HEK293 (cell line): Measurements from ENCODE around the gene LAMA1.

ENCODE experiments used
- CTCF ChIA-PET: fragments of 350-600 bp; formaldehyde crosslinking; extraction: SDS; loops from one replicate; lab custom pipeline; 2021; ENCODE audit warnings: antibody characterized with exemption; lab: Yijun Ruan, JAX
- POLR2A ChIA-PET: fragments of 300-600 bp; formaldehyde crosslinking; extraction: SDS; loops from one replicate; lab custom pipeline; 2020; ENCODE audit warnings: antibody characterized with exemption, inconsistent platforms; lab: Yijun Ruan, JAX
- H3K27ac ChIP-seq: fragments of 200-500 bp; sonication (Bioruptor generic); 2 replicates; pipeline ENCODE4 v1.5.1; 2014; ENCODE audit warnings: low read depth, low read length, control low read depth, inconsistent platforms; ENCODE audit errors: extremely low read depth
- H3K36me3 ChIP-seq, 2 experiments: fragments of 200-500 bp in 1 of 2; sonication (Bioruptor generic) in 1 of 2; 1 replicate in 1 of 2; 2 replicates in 1 of 2; pipeline ENCODE4 v1.5.1; 2014 to 2017; ENCODE audit warnings: inconsistent platforms in 2 of 2, low read length in 2 of 2; ENCODE audit not compliant: control insufficient read depth in 2 of 2, insufficient read depth in 1 of 2
- H3K4me1 ChIP-seq: fragments of 200-500 bp; sonication (Bioruptor generic); 2 replicates; pipeline ENCODE4 v1.5.1; 2014; ENCODE audit warnings: mild to moderate bottlenecking, low read length, inconsistent platforms; ENCODE audit not compliant: control insufficient read depth, insufficient read depth
- H3K4me3 ChIP-seq: 2 replicates; pipeline ENCODE4 v1.5.1; 2011; ENCODE audit warnings: low read depth, mild to moderate bottlenecking, control low read depth, low read length, moderate library complexity
- H3K9me3 ChIP-seq: fragments of 200-500 bp; sonication (Bioruptor generic); 2 replicates; pipeline ENCODE4 v1.5.1; 2014; ENCODE audit warnings: low read depth, low read length, inconsistent platforms; ENCODE audit not compliant: control insufficient read depth, insufficient read depth
- FEZF1 ChIP-seq: fragments of 450-650 bp; formaldehyde crosslinking; IDR thresholded peaks from 2 replicates; pipeline ENCODE4 v1.5.1; 2016; ENCODE audit warnings: missing biosample characterization, missing genetic modification characterization
- HOXC10 ChIP-seq: sonication (generic); formaldehyde crosslinking; IDR thresholded peaks from 2 replicates; pipeline ENCODE4 v1.8.1; 2023; ENCODE audit warnings: mild to moderate bottlenecking, missing genetic modification reagents
- KLF7 ChIP-seq: fragments of 450-650 bp; formaldehyde crosslinking; IDR thresholded peaks from 2 replicates; pipeline ENCODE4 v1.5.1; 2016; ENCODE audit warnings: missing biosample characterization, missing genetic modification characterization, borderline replicate concordance
- OSR2 ChIP-seq: fragments of 450-650 bp; formaldehyde crosslinking; IDR thresholded peaks from 2 replicates; pipeline ENCODE4 v1.5.1; 2016; ENCODE audit warnings: missing biosample characterization, missing genetic modification characterization
- SCRT1 ChIP-seq: fragments of 450-650 bp; formaldehyde crosslinking; IDR thresholded peaks from 2 replicates; pipeline ENCODE4 v1.5.1; 2016; ENCODE audit warnings: missing biosample characterization, missing genetic modification characterization, borderline replicate concordance
- ZBTB11 ChIP-seq: fragments of 450-650 bp; formaldehyde crosslinking; conservative IDR thresholded peaks from 2 replicates; pipeline ENCODE4 v1.5.1; 2016; ENCODE audit warnings: low read depth, missing biosample characterization, missing genetic modification characterization
- ZFP41 ChIP-seq: fragments of 450-650 bp; formaldehyde crosslinking; IDR thresholded peaks from 2 replicates; pipeline ENCODE4 v1.5.1; 2016; ENCODE audit warnings: missing biosample characterization, missing genetic modification characterization, borderline replicate concordance
- ZIC2 ChIP-seq: fragments of 450-650 bp; formaldehyde crosslinking; IDR thresholded peaks from 2 replicates; pipeline ENCODE4 v1.5.1; 2016; ENCODE audit warnings: missing biosample characterization, missing genetic modification characterization
- ZNF223 ChIP-seq: fragments of 450-650 bp; formaldehyde crosslinking; IDR thresholded peaks from 2 replicates; pipeline ENCODE4 v1.5.1; 2016; ENCODE audit warnings: missing biosample characterization, missing genetic modification characterization
- ZNF239 ChIP-seq: fragments of 450-650 bp; formaldehyde crosslinking; IDR thresholded peaks from 2 replicates; pipeline ENCODE4 v1.5.1; 2016; ENCODE audit warnings: missing biosample characterization, missing genetic modification characterization
- ZNF248 ChIP-seq: fragments of 450-650 bp; formaldehyde crosslinking; IDR thresholded peaks from 2 replicates; pipeline ENCODE4 v1.5.1; 2017; ENCODE audit warnings: missing biosample characterization, missing genetic modification characterization
- ZNF292 ChIP-seq: fragments of 450-650 bp; formaldehyde crosslinking; IDR thresholded peaks from 2 replicates; pipeline ENCODE4 v1.5.1; 2016; ENCODE audit warnings: low read depth, missing biosample characterization, missing genetic modification characterization, borderline replicate concordance
- ZNF302 ChIP-seq: fragments of 450-650 bp; formaldehyde crosslinking; IDR thresholded peaks from 2 replicates; pipeline ENCODE4 v1.5.1; 2016; ENCODE audit warnings: missing biosample characterization, missing genetic modification characterization, low read depth
- ZNF350 ChIP-seq: fragments of 450-650 bp; formaldehyde crosslinking; IDR thresholded peaks from 2 replicates; pipeline ENCODE4 v1.5.0; 2017; ENCODE audit warnings: missing biosample characterization, mild to moderate bottlenecking, missing genetic modification characterization
- ZNF394 ChIP-seq: fragments of 450-650 bp; formaldehyde crosslinking; IDR thresholded peaks from 2 replicates; pipeline ENCODE4 v1.5.1; 2016; ENCODE audit warnings: missing biosample characterization, missing genetic modification characterization, mild to moderate bottlenecking, moderate library complexity, borderline replicate concordance
- ZNF398 ChIP-seq: fragments of 450-650 bp; formaldehyde crosslinking; IDR thresholded peaks from 2 replicates; pipeline ENCODE4 v1.5.1; 2017; ENCODE audit warnings: missing biosample characterization, missing genetic modification characterization
- ZNF433 ChIP-seq: fragments of 450-650 bp; formaldehyde crosslinking; IDR thresholded peaks from 2 replicates; pipeline ENCODE4 v1.5.1; 2016; ENCODE audit warnings: missing biosample characterization, missing genetic modification characterization, low read depth
- ZNF501 ChIP-seq: fragments of 450-650 bp; formaldehyde crosslinking; IDR thresholded peaks from 2 replicates; pipeline ENCODE4 v1.5.1; 2016; ENCODE audit warnings: missing biosample characterization, missing genetic modification characterization
- ZNF561 ChIP-seq: fragments of 450-650 bp; IDR thresholded peaks from 2 replicates; pipeline ENCODE4 v1.5.1; 2018; ENCODE audit warnings: missing biosample characterization, missing genetic modification characterization, borderline replicate concordance
- ZNF585B ChIP-seq: fragments of 450-650 bp; formaldehyde crosslinking; IDR thresholded peaks from 2 replicates; pipeline ENCODE4 v1.5.1; 2016; ENCODE audit warnings: missing biosample characterization, missing genetic modification characterization
- ZNF626 ChIP-seq: fragments of 450-650 bp; sonication (Bioruptor Pico); formaldehyde crosslinking; IDR thresholded peaks from 2 replicates; pipeline ENCODE4 v1.5.1; 2018; ENCODE audit warnings: missing biosample characterization, missing genetic modification characterization, inconsistent platforms
- ZNF654 ChIP-seq: fragments of 450-650 bp; formaldehyde crosslinking; IDR thresholded peaks from 2 replicates; pipeline ENCODE4 v1.5.1; 2016; ENCODE audit warnings: low read depth, missing biosample characterization, missing genetic modification characterization
- ZNF837 ChIP-seq: fragments of 450-650 bp; formaldehyde crosslinking; IDR thresholded peaks from 2 replicates; pipeline ENCODE4 v1.5.1; 2016; ENCODE audit warnings: missing biosample characterization, missing genetic modification characterization
- ZSCAN4 ChIP-seq: fragments of 450-650 bp; formaldehyde crosslinking; IDR thresholded peaks from 2 replicates; pipeline ENCODE4 v1.5.1; 2017; ENCODE audit warnings: missing biosample characterization, missing genetic modification characterization
- TF ChIP-seq, protein P1 (sequence below): IDR thresholded peaks from 2 replicates; pipeline ENCODE4 v1.6.1; 2011; ENCODE audit warnings: mild to moderate bottlenecking, low read depth, low read length, borderline replicate concordance
- TF ChIP-seq, protein P2 (sequence below): fragments of 450-650 bp; formaldehyde crosslinking; IDR thresholded peaks from 2 replicates; pipeline ENCODE4 v1.5.1; 2016; ENCODE audit warnings: missing biosample characterization, missing genetic modification characterization

The LAMA1 gene

DNA sequence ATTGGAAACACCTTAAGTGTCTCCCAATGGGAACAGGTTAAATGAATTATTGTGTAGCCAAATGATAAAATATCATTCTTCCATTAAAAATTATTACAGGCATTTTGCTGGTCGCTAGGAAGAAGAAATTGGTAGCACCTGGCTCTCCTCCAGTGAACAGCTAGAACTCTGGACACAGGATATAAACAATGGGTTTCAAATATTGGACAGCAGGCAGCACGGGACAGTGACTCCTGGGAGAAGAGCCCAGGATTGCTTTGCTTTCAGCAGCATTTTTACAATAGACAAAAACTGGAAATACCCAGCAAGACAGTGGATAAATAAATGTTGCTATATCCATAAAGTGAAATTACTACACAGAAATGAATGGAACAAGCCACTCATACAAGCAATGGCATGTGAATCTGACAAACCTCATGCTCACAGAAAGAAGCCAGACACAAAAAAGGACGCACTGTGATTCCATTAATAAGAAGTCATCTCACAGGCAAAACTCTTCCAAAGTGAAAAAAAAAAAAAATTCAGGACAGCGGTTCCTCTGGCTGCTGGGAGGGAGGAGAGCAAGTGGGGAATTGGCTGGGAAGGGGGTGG lies 50.5 kb downstream of the LAMA1 start (continued):
- TF ChIP-seq ZBTB11, result no peak
- TF ChIP-seq OSR2, result no peak
- no peak for TF ChIP-seq SCRT1
- TF ChIP-seq, protein P1, sequence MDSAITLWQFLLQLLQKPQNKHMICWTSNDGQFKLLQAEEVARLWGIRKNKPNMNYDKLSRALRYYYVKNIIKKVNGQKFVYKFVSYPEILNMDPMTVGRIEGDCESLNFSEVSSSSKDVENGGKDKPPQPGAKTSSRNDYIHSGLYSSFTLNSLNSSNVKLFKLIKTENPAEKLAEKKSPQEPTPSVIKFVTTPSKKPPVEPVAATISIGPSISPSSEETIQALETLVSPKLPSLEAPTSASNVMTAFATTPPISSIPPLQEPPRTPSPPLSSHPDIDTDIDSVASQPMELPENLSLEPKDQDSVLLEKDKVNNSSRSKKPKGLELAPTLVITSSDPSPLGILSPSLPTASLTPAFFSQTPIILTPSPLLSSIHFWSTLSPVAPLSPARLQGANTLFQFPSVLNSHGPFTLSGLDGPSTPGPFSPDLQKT, result no peak
- TF ChIP-seq ZNF394 (tag by site-specific recombination), result no peak
- TF ChIP-seq ZNF433, result no peak

- H3K36me3 ChIP-seq, result no peaks in the 10 kb centered on the region
- no peaks in the 10 kb centered on the region for H3K9me3 ChIP-seq
- H3K4me1 ChIP-seq, result no peaks in the 10 kb centered on the region
- TF ChIP-seq ZNF837 (no peak), KLF7 (tag by site-specific recombination) (no peak), ZNF350 (tag by site-specific recombination) (no peak), ZNF561 (no peak), ZNF302 (tag by site-specific recombination) (no peak), ZNF223 (tag by site-specific recombination) (no peak), ZFP41 (no peak), ZNF292 (tag by site-specific recombination) (no peak), HOXC10 (CRISPR knock-in tag) (no peak), ZNF626 (tag by site-specific recombination) (no peak), ZNF248 (tag by site-specific recombination) (no peak)
- TF ChIP-seq, protein P2, sequence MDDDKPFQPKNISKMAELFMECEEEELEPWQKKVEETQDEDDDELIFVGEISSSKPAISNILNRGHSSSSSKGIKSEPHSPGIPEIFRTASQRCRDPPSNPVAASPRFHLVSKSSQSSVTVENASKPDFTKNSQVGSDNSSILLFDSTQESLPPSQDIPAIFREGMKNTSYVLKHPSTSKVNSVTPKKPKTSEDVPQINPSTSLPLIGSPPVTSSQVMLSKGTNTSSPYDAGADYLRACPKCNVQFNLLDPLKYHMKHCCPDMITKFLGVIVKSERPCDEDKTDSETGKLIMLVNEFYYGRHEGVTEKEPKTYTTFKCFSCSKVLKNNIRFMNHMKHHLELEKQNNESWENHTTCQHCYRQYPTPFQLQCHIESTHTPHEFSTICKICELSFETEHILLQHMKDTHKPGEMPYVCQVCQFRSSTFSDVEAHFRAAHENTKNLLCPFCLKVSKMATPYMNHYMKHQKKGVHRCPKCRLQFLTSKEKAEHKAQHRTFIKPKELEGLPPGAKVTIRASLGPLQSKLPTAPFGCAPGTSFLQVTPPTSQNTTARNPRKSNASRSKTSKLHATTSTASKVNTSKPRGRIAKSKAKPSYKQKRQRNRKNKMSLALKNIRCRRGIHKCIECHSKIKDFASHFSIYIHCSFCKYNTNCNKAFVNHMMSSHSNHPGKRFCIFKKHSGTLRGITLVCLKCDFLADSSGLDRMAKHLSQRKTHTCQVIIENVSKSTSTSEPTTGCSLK, result no peak
- POLR2A ChIA-PET, result no interaction called here
- H3K4me3 ChIP-seq, result no peak overlapping the region
- no peak overlapping the region for H3K27ac ChIP-seq
- CTCF ChIA-PET, result interaction anchor here (0.6 to 2.2 kb wide), 3 partner anchors 7 to 536 kb away, joined by 3 to 7 read pairs (median 3); no protein-coding TSS in a partner anchor
Observed at GRCh38 chr18:7065736-7066135, 51.9 kb downstream of the LAMA1 start.

DNA sequence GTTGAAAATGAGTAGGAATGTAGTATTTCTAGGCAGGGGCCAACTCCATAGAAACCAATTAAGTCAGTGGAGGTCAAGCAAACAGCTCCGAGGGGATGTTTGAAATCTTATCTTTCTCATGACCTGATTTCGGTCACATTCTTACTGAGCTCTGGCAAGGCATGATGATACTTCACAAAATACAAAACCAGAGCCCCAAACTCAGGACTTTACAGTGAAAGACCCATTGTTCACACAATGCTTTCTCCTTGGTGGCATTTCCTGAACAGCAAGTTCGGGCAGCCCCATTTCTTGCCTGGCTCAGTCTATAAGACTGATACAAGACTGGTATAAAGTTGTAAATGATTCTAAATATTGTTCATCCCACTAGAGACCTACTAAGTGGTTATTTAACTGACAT lies 53.3 kb downstream of the LAMA1 start:
- Histone ChIP-seq H3K27ac (no peak overlapping the region), H3K4me3 (no peak overlapping the region), H3K9me3 (no peaks in the 10 kb centered on the region), H3K4me1 (no peaks in the 10 kb centered on the region), H3K36me3 (no peaks in the 10 kb centered on the region)
- POLR2A ChIA-PET, result no interaction called here
- CTCF ChIA-PET, result interaction anchor here (0.6 kb wide), 1 partner anchor 18 kb away, joined by 3 read pairs; no protein-coding TSS in a partner anchor
- no peak for TF ChIP-seq ZNF398
- TF ChIP-seq ZNF248 (tag by site-specific recombination), result no peak
- TF ChIP-seq ZSCAN4, result no peak
- no peak for TF ChIP-seq ZNF239 (tag by site-specific recombination)
- TF ChIP-seq ZIC2 (tag by site-specific recombination), result no peak
- no peak for TF ChIP-seq ZNF654
- no peak for TF ChIP-seq ZNF501 (tag by site-specific recombination)
- no peak for TF ChIP-seq ZNF585B
- TF ChIP-seq FEZF1, result no peak
